HG02870 (cell line): Measurements from ENCODE around the gene TMEM132E.

ENCODE experiments used
- ATAC-seq: cut with Tn5 transposase; IDR thresholded peaks from one replicate; pipeline ENCODE4 v1.9.1; 2021; ENCODE audit warnings: mild to moderate bottlenecking, moderate library complexity; ENCODE audit not compliant: unreplicated experiment

The TMEM132E gene

DNA sequence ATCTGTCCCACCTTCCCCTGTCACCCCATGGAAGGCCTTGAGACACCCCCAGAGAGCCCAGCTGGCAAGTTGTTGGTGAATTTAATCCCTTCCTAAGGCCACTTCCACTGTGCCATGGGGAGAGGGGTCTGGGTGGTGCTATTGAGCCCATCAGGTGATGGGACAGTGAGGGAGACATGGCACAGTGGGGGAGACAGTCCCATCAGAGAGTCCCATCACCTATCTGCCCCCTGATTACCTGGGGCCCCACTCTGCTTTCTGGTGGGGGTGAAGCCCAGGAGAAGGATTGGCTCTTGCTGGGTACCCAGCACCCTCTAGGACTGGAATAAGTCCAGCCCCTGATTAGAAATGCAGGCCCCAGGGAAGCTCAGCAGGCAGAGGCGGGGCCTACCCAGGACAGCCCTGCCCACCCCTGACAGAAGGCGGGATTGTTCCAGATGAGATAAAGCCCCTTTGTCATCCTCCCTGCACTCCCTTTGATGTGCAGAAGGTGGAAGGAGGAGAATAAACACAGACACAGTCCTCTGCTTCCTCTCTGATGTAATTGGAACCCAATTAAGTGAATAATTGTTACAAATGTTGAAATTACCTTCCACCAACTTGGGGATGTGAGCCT is 18.9 kb downstream of the TMEM132E start:
- no peak for ATAC-seq

DNA sequence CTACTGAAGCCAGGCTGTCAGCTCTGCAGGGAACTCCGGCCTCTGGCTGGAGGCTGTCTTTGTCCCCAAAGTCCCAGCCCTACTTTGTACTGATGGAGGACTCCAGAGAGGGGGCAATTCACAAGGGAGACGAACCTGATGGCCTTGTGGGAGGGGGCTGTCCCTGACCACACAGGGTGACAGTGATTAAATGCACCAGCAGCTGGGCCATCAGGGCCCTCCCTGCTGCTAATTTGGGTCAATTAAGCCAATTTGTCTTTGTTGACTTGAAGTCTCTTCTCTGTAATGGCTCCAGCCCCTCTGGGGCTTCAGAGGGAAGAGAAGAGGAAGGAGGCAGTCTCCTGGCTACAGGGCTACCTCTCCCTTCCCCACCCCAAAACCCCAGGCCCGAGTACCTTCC is 22.0 kb downstream of the TMEM132E start:
- no peak for ATAC-seq

DNA sequence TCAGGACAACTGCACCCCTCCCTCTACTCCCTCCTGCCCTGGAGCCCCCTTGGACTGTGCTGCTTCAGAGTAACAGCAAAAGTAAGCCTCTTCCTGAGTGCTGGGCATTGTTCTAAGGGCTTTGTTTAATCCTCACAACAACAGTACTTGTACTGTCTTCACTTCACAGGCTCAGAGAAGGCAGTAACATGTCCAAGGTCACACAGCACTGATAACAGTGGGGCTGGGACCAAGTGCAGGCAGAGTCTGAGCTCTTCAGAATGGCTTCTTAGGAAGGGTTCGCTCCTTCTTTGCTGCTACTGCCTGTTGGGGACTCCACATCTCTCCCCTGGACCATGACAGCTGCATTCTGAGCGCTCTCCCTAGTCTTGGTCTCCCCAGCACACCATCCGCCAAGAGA is 24.6 kb downstream of the TMEM132E start:
- no peak for ATAC-seq

DNA sequence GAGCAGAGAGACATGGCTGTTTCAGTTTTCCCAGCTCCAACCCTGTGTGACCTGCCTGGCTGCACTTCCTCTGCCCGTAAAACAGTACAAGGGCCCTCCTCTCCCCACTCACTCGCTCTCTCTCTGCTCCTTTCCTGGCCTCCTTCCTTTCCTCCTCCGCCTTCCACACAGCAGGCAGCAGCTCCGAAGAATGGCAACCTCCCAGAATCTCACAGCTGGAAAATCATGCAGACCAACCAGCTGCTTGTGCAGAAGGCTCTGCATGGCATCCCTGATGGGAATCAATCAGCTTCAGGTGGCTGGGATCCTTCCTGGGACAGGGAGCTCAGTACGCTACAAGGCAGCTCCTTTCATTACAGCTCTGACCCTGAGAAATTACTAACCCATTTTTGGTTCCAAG is 27.4 kb downstream of the TMEM132E start:
- no peak for ATAC-seq

DNA sequence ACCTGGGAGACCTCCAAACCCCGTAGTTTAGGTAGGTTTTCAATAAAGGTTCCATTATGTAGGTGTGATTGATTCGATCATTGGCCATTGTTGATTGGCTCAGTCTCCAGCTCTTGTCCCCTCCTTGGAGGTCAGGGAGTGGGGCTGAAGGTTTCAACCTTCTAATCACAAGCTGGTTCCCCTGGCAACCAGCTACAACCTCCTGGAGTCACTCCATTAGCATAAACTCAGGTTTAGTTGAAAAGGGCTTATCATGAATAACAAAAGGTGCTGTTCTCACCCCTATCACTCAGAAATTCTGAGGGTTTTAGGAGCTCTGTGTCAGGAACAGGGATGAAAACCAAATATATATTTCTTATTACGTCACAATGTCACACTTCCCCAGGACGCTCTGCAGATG is 28.5 kb downstream of the TMEM132E start:
- ATAC-seq, result no peak

DNA sequence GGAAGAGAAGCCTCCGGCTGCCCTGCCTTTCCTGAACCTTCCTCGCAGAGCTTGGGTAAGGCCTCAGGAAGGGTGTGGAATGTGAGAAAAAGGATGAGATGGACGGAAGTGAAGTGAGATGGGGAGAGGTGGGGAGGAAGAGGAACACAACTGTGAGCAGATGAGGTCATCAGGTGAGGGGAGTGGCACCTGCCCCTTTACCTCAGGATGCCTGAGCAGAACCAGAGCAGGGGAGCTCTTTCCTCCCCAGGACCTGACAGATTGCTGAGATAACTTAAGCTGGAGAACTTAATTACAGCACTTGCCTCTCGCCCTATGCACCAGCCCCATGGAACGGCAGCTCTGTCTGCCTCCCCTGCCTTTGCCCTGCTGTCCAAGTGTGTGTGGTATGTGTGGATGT is 29.8 kb downstream of the TMEM132E start:
- ATAC-seq, result no peak

DNA sequence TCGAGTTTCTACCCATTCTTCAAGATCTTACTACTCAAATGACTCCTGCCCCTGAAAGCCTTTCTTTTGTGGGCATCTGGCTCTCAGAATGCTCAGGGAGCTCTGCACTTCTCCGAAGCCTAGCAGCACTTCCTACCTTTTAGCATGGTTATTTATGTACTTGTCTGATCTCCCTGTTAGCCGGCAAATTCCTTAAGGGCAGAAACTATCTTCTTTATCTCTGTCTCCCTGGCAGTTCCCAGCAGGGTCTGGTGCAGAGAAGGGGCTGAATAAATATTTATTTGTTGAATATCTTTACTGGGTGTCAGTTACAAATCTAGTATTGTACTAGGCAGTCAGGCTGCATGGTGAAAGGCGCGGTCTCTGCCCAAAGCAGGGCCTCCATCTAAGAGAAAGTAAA is 30.7 kb downstream of the TMEM132E start:
- no peak for ATAC-seq

DNA sequence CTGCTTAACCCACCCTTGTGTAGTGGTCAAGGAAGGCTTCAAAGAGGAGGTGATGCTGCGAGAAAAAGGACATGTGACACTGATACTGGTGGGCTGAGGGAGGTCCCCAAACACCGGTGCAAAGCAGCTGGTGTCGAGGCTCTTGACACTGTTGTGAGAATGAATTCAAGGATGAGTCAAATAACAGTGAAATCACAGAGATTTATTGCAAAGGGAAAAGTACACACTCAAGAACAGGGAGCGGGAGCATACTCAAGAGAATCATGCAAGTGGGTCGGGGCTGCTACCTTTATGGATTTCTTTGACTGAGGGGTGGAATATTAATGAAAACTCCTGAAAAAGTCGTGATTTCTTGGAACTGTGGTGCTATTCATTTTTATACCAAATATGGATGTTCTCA is 31.1 kb downstream of the TMEM132E start:
- ATAC-seq, result no peak

DNA sequence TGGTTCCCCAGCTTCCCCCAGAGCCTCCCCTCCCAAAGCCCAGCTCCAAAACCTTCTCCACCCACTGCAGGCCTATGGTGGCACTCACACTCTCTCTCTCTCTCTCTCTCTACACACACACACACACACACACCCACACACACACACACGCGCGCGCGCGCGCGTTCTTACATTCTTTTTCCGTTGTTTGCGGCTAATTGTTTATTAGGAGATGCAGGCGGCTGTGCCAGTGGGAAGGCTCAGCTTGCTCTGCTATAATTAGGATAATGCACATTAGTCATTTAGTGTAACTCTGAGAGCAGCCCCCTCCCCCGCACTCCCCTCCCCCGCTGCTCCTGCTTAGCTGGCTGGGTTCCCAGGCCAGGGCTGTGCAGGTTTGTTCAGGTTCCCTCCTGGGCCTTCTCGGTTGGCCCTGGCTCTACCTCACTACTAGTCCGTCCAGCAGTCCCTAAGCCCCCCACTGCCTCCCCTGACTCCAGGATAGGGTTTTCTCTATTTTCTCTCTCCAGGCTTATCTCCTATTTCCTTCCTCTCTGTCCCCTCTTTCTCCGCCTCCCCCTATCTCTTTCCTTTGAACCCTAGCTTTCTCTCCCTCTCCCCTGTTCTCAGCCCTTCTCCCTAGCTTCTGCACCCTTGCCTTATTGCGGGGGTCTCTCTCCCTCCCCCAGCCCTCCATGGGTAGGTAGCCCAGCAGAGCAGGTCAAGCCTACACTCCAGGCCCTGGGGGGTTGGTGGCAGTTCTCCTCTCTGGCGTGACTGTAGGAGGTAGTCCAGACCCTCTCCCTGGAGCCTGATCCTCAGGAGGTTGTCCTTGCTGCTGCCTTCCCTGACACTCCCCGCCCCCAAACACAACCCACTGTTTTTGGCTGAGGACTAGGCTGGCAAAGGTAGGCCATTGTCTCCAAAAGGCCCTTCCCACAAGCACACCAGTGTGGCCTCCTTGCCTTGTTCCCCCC is 34.0 kb downstream of the TMEM132E start:
- no peak for ATAC-seq

DNA sequence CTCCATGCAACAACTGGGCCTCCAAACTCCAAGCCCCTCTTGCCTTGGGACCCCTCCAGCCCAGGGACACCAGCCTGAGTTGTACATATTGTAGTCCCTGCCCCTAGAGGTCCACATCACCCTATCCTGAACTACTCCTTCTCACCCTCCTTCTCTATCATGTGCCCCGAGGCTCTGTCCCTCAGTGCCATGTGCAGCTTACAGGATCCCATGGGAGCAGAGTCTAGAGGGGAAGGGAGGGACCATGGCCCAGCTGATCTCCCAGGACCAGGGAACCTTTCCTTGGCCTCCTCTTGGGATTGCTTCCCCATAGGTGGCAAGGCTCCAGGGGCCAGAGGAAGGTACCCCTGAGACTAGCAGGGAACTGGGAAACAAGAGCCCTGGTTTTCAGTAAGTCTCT is 35.3 kb downstream of the TMEM132E start:
- no peak for ATAC-seq

DNA sequence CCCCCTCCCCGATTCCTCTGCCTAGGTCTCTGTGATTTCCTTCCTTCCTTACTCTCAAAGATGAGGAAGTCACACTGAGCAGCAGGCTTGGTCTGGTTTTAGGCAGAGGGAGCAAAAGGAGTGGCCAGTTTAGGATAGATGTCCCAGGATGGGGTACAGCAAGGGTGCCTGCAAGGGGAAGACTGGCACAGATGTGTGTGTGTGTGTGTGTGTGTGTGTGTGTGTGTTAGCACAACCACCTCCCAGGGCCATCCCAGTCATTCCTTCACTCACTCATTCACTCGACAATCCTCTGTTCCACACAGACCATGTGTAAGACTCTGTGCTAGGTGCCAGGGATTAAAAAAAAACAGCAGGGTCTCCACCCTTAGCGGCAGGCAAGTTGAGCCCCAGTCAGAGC is 35.9 kb downstream of the TMEM132E start:
- ATAC-seq, result no peak

DNA sequence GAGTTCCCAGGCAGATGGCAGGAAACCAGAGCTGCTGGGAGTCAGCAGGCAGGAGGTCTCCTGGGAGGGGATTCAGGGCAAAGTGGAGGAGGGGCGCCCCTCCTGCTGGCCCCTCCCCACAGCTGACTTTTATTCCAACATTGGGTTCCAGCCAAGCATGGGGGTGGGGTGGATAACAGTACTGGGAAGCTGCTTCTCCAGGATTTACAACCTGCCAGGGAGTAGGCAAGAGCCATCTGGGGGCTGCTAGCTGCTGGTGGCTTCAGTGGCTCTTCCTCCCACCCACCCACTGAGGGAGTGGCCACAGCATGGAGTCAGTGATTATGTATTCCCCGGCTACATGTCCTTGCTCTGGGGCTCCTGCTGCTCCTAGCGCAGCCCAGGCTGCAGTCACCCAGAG is 36.8 kb downstream of the TMEM132E start:
- ATAC-seq, result no peak

DNA sequence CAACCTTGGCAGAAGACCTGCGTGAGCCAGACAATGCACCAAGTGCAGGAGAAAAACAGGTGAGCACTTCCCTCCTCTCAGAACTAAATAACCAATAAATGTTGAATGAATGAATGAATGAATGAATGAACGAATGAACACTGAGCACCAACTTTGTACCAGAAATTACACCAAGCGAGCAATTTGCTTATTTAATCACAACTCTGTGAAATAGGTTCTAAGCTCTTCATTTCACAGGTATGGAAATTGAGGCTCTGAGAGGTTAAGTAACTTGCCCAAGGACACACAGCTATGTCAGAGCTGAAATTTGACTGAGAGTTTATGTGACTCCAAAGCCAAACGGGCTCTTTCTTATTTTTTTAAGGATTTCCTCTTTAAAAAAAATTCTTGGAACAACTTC is 38.0 kb downstream of the TMEM132E start:
- ATAC-seq, result no peak

DNA sequence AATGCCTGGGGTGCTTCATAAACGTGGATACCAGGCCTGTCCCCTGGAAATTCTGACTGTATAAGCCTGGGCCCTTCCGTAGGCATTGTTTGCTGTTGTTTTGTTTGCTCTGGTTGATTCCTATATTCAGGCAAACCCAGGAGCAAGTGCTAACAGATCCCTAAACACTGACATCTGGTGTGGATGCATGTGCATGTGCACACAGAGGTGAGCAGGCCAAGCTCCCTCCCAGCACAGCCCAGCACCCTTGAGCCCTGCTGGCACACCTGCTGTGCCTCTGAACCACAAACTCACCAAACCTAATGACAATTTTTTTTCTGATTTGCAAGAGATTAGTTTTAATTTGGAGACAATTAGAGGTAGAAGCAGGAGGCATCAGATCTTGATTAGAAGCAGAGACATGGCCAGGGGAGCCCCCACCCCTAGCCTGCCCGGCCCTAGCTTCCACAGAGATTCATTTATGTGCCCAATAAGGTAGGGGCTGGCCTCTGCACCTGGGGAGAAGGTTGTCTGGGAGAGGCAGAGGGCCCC is 40.4 kb downstream of the TMEM132E start:
- ATAC-seq, result no peak

DNA sequence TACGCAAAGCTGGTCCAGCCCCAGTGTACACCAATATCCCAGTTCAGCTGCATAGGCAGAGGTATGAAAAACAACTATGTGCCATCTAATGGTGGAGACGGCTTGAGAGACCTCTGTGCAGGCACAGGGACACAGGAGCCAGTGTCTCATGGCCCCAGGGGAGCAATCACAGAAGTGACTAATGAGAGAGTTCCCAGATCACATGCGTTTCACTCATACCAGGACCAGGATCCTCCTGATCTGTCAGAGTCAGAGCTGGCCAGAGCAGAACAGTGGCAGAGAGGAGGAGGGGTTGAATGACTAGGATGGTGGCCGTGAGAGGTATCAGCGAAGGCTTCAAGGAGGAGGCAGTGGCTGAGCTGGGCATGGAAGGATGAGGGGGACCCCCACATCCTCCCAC is 41.1 kb downstream of the TMEM132E start:
- no peak for ATAC-seq

DNA sequence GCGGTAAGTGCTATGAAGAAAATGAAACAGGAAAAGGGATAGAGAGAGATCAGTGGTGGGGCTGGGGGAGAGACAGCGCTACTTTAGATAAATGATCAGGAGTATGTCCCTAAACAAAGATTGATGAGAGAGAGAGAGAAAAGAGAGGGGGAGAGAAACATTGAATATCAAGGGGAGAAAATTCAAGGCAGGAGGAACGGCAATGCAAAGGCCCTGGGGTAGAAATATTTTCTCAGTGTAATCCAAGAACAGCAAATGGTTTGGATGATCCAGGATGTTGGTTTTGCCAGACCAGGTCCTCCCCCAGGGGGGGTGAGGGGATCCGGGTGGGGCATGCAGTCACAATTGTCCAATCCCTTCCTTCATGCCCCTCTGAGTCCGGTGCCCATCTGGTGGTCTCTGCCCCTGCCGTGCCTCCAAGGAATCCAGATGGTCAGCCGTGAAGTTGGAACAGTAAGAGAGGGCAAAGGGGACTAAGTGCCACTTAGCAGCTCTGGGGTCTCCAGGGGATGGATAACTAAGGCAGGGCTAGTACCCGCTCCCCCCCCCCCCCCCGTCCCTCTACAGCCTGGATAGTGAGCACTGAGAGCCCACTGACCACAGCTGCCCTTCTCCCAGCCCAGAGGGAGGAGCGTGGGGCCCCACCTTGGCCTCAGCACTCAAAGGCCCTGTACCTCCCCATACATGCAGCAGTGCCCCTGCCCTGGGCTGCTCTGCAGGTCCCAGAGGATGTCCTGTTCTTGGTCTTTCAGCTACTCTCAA is 43.7 kb downstream of the TMEM132E start:
- ATAC-seq, result no peak

DNA sequence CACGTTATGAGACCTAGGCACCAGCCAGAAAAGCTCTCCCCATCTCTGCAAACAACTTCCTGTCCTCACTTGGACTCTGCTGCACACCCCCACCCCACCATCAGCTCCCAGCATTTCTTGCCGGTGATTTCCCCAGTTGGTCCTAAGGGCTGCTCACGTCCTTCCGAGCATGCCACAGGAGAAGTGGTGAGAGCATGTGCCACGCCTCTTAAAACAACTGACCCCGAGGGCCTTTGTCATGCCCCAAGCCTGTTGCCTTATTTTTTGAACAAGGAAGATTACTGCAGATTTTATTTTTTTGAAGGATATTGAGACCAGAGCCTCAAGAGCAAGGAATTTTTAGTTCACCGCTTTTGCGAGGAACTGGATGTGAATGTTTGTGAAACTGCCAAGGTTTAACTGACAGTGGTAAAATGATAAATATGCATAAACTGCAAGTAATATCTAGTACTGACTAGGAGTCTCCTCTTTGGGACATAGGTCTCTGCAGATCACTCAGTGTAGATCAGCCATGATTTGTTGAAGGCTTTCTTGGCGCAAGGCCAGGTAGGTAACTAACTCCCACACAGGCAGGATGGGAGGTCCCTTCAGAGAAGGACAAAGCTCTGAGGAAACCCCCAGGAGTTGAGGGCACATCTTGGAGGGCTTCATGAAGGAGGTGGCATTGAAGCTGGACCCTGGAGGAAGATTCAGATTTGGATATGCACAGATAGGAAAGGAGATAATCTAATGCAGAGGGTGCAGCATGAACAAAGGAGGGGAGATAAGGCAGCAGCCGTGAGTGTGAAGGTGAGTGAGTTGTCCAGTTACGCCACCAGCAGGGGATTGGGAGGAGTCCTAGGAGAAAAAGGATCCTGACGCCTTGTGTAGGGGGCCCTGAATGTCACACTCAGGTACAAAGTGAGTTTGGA is 44.7 kb downstream of the TMEM132E start:
- no peak for ATAC-seq

DNA sequence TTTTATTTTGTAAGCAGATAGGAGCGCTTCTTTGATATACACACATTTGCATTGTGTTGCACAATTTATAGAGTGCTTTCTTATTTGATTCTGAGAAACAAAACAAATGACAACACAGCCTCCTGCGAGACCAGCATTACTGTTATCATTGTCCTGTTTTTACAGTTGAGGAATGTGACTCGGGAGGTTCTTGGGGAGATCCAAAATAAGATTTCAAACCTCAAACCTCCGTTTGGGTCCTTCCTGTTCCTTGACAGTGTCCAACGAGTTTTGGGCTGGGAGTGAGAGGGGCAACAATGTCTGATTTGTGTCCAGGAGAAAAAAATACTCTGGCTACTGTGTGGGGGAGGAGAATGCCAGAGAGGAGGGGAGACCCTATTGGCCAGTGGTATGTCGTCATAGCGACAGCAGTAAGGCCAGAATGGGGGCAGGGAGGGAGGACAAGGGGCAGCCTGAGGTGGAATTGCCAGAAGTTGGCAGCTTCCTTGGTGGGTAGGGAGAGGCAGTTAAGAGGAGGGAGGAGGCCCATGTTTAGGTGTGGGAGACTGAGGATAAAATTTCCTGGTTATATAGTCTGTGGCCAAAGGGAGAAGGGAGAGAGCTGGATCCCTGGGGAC is 45.5 kb downstream of the TMEM132E start:
- ATAC-seq, result no peak

DNA sequence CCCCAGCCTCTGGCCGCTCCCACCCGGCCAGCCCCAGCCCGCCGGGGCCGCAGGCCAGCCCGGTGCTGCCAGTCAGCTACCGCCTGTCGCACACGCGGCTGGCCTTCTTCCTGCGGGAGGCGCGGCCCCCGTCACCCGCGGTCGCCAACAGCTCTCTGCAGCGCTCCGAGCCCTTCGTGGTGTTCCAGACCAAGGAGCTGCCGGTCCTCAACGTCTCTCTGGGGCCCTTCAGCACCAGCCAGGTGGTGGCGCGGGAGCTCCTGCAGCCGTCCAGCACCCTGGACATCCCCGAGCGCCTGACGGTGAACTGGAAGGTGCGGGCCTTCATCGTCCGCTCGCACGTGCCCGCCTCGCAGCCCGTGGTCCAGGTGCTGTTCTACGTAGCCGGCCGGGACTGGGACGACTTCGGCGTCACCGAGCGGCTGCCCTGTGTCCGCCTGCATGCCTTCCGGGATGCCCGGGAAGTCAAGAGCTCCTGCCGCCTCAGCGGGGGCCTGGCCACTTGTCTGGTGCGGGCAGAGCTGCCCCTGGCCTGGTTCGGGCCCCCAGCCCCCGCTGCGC is 46.8 kb downstream of the TMEM132E start:
- ATAC-seq, result no peak

DNA sequence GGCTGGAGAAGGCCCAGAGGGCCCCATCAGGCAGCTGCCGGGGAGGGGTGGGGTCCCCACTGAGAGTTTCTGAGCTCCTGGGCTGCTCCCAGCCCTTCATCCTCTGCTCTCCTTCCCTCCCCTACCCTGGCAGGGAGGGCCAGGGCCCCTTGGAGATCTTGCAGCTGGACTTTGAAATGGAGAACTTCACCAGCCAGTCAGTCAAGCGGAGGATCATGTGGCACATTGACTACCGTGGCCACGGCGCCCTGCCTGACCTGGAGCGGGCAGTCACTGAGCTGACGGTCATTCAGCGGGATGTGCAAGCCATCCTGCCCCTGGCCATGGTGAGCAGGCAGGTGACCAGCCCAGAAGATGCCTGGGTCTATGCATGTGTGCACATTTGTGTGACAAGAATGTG is 49.5 kb downstream of the TMEM132E start:
- ATAC-seq, result no peak
